Activated CD4-positive, alpha-beta T cell treated with anti-CD3 and anti-CD28 coated beads, Interleukin-2, amount 50 U/mL, for 24 hours (primary cell): ENCODE data around the gene DUSP28.
"Not testable (repeated sequence)": the region's sequence is repeated elsewhere in the genome, so short reads cannot be mapped to it uniquely, and the experiment has no call there.

ENCODE experiments used
- DNase-seq, 2 donors: peaks; one replicate each; pipeline ENCODE4 v3.0.0-alpha.2; 2020; ENCODE audit warnings: low read depth in 1 of 2, low spot score in 1 of 2

The DUSP28 gene

DNA sequence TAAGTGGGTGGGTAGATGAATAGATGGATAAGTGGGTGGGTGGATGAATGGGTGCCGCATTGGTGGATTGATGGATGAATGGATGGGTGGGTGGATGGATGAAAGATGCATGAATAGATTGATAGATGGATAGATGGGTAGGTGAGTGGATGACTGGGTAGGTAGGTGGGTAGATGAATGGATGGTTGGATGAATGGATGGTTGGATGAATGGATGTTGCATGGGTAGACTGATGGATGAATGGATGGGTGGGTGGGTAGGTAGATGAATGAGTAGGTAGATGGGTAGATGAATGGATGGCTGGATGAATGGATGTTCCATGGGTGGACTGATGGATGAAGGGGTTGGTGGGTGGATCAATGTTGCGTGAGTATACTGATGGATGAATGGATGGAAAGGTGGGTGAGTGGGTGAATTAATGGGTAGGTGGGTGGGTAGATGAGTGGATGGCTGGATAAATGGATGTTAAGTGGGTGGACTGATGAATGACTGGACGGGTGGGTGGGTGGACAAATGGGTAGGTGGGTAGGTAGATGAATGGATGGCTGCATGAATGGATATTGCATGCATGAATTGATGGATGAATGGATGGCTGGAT, 32.9 kb upstream of the DUSP28 start:
- no peak for DNase-seq

DNA sequence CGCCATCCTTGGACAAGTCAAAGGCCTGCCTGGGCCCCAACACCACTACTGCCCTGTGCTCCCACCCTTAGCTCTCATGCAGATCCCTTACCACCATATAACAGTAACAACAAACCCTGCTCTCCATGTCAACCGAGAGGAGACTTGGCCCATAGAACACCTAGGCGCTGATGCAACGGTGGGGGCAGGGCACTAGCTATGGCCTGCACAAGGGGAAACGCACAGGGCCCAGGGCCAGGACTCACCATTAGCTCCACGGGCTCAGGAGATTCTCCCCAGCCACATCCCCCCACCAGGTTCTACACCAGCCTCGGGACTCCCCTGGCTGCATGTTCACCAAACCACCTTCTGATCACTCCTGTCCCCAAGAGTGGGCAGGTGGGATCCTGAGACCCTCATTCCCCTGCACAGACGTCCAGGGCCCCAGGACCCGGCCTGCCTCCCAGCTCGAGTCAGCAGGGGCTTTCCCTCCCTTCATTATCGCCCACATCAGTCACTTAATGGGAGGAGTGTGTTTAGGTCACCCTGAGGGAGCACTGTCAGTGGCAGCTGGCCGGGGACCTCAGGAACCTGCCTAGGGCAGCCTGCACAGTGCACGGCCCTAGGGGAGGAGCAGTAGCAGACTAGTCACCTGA, 31.6 kb upstream of the DUSP28 start:
- no peak for DNase-seq

DNA sequence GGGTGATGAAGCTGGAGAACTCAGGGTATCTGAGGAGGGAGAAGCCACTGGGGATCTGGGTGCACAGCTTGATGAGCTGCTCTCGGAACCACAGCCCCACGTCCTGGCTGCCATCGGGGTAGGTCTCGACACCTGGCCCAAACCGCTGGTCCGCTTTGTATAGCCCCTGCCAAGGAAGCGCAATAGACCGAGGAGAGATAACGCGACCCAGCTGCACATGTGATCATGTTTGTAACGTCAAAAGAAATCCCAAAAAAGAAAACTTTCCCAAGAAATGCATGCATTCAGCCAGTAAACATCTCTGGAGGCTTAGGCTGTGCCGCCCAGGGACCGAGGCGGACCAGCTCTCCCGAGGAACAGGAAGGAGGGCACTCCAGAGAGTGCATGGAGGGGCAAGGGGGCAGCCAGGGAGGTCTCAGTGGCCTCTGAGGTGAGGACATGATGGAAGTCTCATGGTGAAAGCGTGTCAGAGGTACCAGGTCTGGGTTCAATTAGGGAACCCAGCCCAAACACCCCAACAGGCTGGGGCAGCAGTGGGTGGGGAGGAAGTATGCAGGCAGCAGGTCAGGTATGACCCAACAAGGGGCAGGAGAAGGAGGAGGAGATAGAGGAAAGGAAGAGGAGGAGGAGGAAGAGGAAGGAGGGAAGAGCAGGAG, 30.7 kb upstream of the DUSP28 start:
- DNase-seq = no peak

DNA sequence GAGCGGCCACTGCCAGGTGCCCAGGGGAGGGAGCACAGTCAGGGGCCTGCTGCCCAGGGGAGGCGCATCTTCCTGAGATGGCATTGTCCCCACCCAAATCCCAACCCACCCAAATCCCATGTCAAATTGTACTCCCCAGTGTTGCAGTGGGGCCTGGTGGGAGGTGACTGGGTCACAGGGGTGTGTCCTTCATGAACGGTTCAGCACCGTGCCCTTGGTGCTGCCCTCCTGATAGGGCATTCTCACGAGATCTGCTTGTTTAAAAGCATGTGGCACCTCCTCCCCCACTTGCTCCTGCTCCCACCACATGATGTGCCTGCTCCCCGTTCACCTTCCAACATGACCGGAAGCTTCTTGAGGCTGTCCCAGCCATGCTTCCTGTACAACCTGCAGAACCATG, 30.0 kb upstream of the DUSP28 start:
- no peak for DNase-seq

DNA sequence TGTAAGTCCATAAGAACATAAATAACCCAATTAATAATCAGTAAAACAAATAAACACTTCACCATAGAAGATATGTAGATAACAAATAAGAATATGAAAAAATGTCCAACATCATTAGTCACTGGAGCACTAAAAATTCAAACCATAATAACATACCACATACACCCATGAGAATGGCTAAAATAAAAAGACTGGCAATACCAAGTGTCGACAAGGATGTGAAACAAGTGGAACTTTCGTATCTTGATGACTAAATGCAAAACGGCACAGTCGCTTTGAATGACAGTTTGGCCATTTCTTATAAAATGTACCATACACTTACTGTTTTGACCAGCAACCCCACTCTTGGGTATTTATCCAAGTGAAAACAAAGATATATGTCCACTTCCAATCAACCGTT, 29.1 kb upstream of the DUSP28 start:
- DNase-seq = no peak

DNA sequence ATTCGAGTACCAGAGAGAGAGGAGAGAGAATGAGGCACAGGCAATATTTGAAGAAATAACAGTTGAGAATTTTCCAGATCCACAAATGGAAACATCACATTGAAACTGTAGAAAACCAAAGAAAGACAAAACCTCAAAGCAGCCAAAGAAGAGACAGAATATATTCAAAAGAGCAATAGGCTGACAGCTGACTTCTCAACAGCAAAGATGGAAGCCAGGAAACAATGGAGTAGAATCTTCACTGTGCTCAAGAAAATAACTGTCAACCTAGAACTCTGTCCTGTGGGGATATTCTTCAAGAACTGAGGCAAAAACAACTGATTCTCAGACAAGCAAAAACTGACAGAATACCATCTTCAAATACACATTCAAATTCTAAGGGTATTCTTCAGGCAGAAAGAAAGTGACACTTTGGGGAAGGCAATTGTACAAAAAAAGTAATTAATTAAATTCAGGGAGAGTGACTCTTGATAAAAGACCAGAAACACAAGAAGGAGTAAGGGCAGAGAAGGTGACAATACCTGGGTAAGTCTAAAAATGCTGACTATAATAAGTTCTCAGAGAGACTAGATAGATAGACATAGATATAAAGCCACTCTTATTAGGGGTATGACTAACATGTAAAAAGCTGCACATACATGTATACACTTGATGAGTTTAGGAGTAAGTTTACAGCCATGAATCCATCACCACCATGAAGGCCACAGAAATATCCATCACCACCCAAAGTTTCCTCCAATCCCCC, 28.0 kb upstream of the DUSP28 start:
- DNase-seq = no peak

DNA sequence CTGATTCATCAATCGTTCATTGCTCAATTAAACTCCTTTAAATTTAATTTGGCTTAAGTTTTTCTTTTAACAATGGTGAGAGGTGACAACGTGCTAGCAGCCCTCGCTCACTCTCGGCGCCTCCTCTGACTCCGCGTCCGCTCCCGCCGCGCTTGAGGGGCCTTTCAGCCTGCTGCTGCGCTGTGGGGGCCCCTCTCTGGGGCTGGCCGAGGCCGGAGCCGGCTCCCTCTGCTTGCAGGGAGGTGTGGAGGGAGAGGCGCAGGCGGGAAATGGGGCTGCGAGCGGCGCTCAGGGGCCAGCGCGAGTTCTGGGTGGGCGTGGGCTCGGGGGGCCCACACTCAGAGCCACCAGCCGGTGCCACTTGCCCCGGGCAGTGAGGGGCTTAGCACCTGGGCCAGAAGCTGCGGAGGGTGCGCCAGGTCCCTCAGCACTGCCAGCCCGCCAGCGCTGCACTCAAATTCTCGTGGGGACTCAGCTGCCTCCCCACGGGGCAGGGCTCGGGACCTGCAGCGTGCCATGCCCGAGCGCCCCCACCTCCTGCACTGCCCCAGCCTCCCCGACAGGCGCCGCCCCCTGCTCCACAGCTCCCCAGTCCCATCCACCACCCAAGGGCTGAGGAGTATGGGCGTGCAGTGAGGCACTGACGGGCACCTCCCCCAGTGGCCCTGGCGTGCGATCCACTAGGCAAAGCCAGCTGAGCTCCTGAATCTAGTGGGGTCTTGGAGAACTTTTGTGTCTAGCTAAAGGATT, 22.0 kb upstream of the DUSP28 start:
- no peak for DNase-seq

DNA sequence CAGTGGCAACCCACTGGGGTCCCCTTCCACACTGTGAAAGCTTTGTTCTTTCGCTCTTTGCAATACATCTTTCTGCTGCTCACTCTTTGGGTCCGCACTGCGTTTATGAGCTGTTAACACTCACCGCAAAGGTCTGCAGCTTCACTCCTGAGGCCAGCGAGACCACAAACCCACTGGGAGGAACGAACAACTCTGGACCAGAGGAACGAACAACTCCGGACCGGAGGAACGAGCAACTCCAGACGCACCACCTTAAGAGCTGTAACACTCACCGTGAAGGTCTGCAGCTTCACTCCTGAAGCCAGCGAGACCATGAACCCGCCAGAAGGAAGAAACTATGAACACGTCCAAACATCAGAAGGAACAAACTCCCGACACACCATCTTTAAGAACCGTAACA, 21.1 kb upstream of the DUSP28 start:
- not testable (repeated sequence) for DNase-seq

DNA sequence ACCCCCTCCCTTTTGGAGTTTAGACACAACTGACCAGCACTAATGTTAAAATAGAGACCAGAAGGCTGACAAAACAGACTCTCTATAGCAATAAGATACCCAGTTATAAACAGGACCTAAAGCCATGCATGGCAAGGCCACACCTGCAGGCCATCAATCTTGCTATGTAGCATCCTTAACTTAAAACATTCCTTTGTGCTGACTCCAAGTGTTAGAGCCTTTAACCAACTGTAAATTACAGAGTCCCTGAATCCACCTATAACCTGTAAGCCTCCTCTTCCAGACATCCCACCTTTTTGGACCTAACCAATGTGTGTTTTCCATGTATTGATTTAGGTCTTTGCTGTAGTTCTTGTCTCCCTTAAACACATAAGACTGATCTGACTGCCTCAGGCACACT, 20.3 kb upstream of the DUSP28 start:
- DNase-seq = no peak

DNA sequence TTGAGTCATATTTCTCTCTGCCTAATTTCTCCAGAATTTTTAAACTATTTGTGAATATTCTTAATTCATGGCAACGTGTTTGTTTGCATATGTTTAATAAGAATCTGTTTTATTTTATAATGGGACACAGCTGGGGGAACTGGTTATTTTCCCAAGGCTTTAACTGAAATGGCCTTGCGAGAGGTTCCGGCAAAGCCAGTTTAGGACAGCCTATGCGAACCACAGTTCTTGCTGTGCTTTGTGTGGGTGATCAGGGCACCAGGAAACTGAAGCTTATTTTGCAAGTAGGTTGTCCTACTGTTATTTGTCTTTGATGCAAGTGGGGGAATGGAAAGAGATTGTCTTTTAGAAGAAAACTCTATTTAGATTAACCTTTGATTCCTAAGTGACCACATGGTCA, 8.9 kb upstream of the DUSP28 start:
- no peak for DNase-seq

DNA sequence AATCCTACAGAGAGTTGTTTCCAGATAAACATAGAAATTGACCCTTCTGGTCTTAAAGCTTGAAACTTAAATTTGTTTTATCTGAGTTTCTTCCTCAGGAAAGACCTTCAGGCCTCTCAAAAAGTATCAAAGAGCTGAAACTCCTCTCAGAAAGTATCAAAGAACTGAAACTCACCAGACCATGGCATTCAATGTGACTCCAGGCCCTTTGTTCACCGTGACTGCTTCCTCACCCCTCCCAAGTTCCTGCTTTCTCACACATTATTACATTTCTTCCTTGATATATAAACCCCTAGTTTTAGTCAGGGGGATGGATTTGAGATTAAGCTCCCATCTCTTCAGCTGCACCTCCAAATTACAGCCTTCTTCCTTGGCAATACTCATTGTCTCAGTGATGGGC, 8.3 kb upstream of the DUSP28 start:
- no peak for DNase-seq

DNA sequence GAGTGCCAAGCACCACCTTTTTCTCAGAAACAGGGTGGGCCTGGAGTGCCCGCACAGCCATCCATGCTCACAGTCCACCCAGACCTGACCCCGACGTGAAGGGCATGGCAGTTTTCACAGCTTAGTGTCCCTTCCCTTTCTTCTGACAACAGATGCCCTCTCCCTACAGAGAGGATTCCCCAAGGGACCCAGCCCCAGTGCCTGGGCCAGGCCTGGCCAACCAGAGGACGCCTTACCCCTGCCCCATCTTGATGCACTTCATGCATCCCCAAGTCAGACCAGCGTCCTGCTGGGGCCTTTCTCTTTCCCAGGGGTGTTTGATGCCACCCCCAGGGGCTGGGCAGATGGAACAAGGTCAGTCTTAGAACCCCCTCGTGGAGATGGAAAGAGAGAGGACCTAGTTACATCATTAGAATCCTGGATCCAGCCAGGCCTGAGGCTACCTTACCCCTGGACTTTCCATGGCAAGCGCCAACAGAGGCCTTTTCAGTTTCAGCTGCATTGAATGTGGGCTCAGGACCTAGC, 6.1 kb upstream of the DUSP28 start:
- no peak for DNase-seq

DNA sequence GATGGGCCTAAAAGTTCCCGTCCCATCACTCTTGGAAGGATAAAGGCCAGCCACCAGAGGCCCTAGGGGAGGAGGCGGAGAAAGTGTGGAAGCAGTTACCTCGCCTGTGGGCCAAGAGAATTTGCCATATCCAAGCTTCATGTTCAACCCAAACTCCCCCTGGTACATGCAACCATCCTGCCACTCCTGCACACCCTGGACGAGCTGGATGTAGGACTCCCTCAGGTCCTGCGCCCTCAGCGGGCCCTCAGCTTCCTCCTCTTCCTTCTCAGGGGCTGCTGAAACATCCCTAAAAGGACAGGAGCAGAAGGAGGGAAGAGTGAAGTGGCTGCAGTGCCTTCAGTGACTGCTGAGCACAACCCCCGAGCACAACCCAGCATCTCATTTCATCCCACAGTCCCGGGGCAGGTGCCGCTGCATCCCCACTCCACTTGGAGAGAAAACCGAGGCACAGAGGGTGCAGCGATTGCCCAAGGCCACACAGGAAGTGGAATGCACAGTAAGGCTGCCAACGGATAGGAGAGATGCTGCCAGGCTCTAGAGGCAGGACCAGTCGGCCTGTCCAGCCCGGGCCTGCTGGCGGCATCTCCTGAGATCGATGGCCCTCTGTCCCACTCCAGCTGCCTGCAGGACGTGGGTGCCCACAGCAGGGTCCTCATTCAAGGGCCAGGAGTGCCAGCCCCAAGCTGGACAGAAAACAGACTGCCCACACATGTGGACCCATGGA, 5.2 kb upstream of the DUSP28 start:
- DNase-seq = no peak

DNA sequence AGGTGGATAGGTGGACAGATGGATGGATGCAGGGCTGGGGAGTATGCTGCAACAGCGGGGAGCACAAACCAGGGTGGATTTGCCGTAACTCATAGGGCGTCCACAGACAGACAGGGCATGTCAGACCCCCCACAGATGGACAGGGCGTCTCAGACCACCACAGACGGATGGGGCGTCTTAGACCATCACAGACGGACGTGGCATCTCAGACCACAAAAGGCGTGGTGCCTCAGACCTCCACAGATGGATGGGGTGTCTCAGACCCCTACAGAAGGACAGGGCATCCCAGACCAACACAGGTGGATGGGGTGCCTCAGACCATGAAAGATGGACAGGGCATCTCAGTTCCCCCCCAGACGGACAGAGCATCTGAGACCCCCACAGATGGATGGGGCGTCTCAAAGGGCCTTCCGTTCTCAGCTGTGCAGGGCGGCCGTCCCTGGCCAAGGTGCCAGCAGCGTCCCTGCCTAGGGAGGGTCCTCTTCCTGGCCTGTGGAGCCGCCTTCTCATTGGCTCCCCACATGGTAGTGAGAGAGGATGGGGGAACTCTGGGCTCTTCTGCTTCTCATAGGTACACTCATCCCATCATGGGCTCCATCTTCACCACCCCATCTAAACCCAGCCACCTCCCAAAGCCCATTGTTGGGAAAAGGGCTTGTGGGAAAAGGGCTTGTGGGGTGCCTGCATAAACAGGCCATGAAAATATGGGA, 4.5 kb upstream of the DUSP28 start:
- DNase-seq = no peak

DNA sequence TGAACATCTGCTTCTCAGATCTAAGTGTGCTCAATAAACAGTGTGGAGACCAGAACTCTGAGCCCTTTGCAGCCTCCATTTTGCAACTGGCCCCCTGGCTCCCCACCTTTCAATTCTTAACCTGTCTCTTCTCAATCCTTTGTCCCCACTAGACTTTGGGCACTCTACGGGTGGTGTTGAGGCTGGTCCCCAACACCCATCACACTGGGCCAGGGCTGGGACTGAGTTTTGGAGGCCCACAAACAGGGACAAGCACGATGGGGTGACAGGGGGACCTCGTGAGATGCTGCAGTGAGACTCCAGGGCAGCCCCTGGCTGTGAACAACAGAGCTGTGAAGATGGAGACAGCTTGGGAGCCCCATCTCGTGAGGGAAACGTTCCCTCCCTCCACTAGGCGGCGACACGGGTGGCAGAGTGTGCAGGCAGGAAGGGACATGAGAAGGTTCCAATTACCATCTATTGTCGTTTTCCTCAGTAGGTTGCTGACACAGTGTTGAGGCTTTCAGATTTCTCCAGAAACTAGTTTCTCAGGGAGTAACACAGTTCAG, 3.5 kb upstream of the DUSP28 start:
- DNase-seq = peak in 1 of 2 donors; percentile 47

DNA sequence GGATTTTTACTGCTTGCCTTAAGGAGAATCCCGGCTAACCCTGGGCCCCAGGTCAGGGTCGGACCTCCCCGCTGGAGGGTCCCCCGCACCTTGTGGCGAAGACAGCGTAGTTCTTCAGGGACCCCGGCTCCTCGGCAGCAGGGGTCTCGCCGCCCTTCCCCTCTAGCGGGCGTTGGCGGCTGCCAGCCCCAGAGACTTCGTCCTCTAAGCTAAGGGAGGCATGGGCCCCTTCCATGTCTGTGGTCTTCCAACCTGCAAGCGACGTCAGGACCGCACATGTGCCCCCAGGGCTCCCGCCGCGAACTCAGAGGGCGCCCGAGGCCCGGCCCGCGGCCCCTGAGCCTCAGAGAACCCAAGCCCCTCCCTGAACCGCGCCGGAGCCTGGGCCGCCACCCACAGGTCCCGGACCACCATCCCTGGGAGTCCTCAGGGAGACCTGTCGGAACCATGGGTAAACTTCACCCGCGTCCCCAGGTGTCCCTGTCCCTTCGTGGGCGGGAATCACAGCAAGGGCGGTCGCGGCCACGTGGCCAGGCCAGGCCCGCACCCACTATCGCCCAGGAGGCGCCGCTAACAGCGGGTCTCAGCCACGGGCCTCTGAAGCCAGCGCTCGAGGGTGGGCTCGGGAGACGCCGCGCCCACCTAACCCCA, 2.9 kb upstream of the DUSP28 start:
- no peak for DNase-seq

DNA sequence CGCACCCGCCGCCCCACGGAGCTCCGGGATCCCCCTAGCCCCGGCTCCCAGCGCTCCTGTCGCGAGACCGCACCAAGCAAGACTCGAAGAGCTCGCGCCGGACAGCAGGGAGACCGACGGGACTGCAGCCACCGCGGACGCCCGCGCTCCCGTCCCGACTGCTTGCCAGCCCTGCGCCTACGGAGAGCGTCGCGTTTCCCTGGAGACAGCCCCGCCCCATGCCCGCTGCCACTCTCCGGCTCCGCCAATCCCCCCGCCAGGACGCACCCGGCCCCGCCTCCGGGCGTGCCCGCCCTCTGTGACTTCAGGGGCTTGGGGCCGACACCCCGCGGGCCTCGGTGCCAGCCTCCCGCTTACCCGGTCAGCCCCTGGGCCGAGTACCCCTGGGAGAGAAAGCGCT, 2.3 kb upstream of the DUSP28 start, which contains the start of gene ANKMY1:
Gene ANKMY1, minus strand, starts transcription at position 181 of the 400 bp plus-strand sequence. CDS start 653 bp downstream, outside the sequence.
- peak in 1 of 2 donors; percentile 47 for DNase-seq

DNA sequence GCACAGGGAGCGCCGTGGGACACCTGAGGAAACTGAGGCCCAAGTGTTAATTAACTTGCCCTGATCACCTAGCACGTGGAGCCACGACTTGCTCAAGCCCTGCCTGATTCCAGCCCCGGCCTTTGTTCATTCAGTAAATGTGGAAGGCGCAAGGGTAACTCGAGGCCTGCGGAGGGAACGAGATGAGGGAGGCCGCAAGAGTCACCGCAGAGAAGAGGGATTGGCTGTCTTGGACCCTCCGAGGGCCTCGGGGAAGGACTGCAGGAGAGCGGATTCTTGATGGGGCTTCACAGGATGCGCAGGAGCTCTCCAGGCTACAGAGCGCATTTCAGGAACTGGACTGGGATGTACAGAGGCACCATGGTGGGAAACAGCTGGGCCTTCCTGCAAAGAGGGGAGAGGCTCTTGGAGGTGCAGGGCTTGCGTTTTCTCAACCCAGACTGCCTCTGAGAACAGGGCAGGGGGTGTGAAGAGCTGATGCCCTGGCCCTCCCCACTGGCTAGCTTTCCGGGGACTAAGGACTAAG, 1.9 kb upstream of the DUSP28 start:
- DNase-seq = no peak

DNA sequence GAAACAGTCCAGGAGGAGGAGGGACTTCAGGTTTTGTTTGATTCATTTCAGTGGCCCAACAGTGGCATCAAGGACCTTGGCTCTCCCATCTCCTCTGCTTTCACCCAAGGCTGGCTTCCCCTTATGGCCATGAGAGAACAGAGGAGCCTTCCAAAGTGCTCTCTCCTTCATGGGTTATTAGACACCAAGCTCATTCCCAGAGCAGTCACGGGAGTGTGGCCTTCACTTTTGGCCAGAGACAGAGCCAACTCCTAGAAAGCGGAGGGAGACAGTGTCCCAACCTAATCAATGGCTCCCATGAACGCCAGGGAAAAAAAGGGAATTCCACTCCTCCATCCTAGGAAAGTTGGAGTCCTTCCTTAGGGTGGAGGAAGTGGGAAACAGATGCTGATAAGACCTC, 871 bp upstream of the DUSP28 start:
- no peak for DNase-seq
